CD4-positive, alpha-beta T cell (primary cell): ENCODE results near the gene LCN12. TPM values are rescaled to one million over a fixed set of nuclear protein-coding genes. Genes with fewer than 3 reads are reported as not detected.
A peak's percentile ranks its signal among the peaks of the same experiment; 100 is the strongest.

Experiments used
- ATAC-seq: fragments of 200-7000 bp; cut with Tn5 transposase; one replicate; pipeline ENCODE4 v1.10.0; 2022; ENCODE audit warnings: mild to moderate bottlenecking; ENCODE audit not compliant: poor library complexity
- CTCF ChIA-PET: fragments of 350-600 bp; sonication (Branson Sonifier 250); formaldehyde crosslinking; loops from one replicate; lab custom pipeline; 2021; ENCODE audit warnings: antibody characterized with exemption, inconsistent platforms; lab: Charles Lee
- POLR2A ChIA-PET: fragments of 350-600 bp; sonication (Branson Sonifier 250); formaldehyde crosslinking; loops from one replicate; lab custom pipeline; 2021; ENCODE audit warnings: antibody characterized with exemption, inconsistent platforms; lab: Charles Lee
- DNase-seq, 14 experiments: peaks; one replicate each; pipeline ENCODE4 v3.0.0-alpha.2; 2013 to 2020; ENCODE audit warnings: mixed read lengths in 2 of 14
- H3K27ac ChIP-seq, 2 donors: one replicate each; pipeline versions ENCODE4 v1.5.1 to v1.7.0; 2013; ENCODE audit warnings: low read length in 2 of 2, low read depth in 1 of 2, mild to moderate bottlenecking in 1 of 2
- H3K27me3 ChIP-seq, 2 experiments: 1 replicate in 1 of 2; 2 replicates in 1 of 2; pipeline versions ENCODE4 v1.6.1 to v1.7.0; 2013; ENCODE audit warnings: low read length in 2 of 2, control low read depth in 1 of 2, mild to moderate bottlenecking in 1 of 2, moderate library complexity in 1 of 2; ENCODE audit not compliant: insufficient read depth in 2 of 2, control insufficient read depth in 1 of 2
- H3K36me3 ChIP-seq: one replicate; pipeline ENCODE4 v1.6.1; 2013; ENCODE audit warnings: low read length, control low read depth; ENCODE audit not compliant: insufficient read depth
- H3K4me1 ChIP-seq: one replicate; pipeline ENCODE4 v1.6.1; 2013; ENCODE audit warnings: low read length, control low read depth; ENCODE audit not compliant: insufficient read depth
- H3K4me3 ChIP-seq: one replicate; pipeline ENCODE4 v1.5.1; 2013; ENCODE audit warnings: mild to moderate bottlenecking, low read length, moderate library complexity
- H3K9me3 ChIP-seq, 2 experiments: 1 replicate in 1 of 2; 2 replicates in 1 of 2; pipeline versions ENCODE4 v1.6.1 to v1.7.0; 2013; ENCODE audit warnings: low read length in 2 of 2, mild to moderate bottlenecking in 2 of 2, control low read depth in 1 of 2, moderate library complexity in 1 of 2; ENCODE audit not compliant: control insufficient read depth in 1 of 2, insufficient read depth in 1 of 2
- H3K27ac Mint-ChIP-seq: one replicate; pipeline ENCODE4 v1.8.0; 2020; ENCODE audit warnings: mixed read lengths
- H3K27me3 Mint-ChIP-seq: one replicate; pipeline ENCODE4 v1.8.0; 2021; ENCODE audit warnings: mixed read lengths
- H3K36me3 Mint-ChIP-seq: one replicate; pipeline ENCODE4 v1.8.0; 2021; ENCODE audit warnings: low read depth, mixed read lengths
- H3K4me1 Mint-ChIP-seq: one replicate; pipeline ENCODE4 v1.8.0; 2021; ENCODE audit warnings: low read depth, mixed read lengths
- H3K4me3 Mint-ChIP-seq: one replicate; pipeline ENCODE4 v1.8.0; 2020; ENCODE audit warnings: mild to moderate bottlenecking, mixed read lengths
- H3K9me3 Mint-ChIP-seq: one replicate; pipeline ENCODE4 v1.8.0; 2020; ENCODE audit warnings: mixed read lengths
- CTCF ChIP-seq: fragments of 200-600 bp; IDR thresholded peaks from one replicate; pipeline ENCODE4 v1.8.0; 2022; ENCODE audit warnings: antibody characterized with exemption, mild to moderate bottlenecking
- intact Hi-C, 2 experiments: fragments of 100-400 bp; cut with DNase I in 1 of 2; cut with micrococcal nuclease in 1 of 2; formaldehyde crosslinking; loops; one replicate each; pipeline versions ENCODE4 v1.15.1 to v1.9.0; 2023 to 2025; cut with DNase I, micrococcal nuclease
- total RNA-seq, 174 experiments: library from RNA in 2 of 174; stranded (reverse) in 2 of 174; gene quantifications; one replicate each; pipeline ENCODE4 v1.2.3 and lab custom pipeline; 2021 to 2026

The LCN12 gene
- total RNA-seq, 2 experiments from 2014 or later, result 1.3 to 1.5 TPM

GRCh38 chr9:136995362-136995761, 43.3 kb downstream of the LCN12 start:
- H3K4me1 ChIP-seq, result peaks cover 82% of the 10 kb centered on the region
- peaks cover 0 to 4% of the 10 kb centered on the region in 2 experiments for H3K27me3 ChIP-seq
- DNase-seq (no peak), ATAC-seq (no peak)
- no peak overlapping the region for H3K27ac ChIP-seq
- H3K4me1 Mint-ChIP-seq, result peaks cover 50% of the 10 kb centered on the region
- no peak overlapping the region for H3K4me3 Mint-ChIP-seq
- H3K9me3 Mint-ChIP-seq, result no peaks in the 10 kb centered on the region
- peaks cover 10% of the 10 kb centered on the region for H3K36me3 ChIP-seq
- H3K36me3 Mint-ChIP-seq, result peaks cover 8% of the 10 kb centered on the region
- CTCF ChIA-PET, result interaction anchor here (1.4 to 1.8 kb wide), 3 partner anchors 40 to 153 kb away, joined by 3 to 9 read pairs (median 6); partner anchors contain the start of genes AJM1 and FBXW5
- intact Hi-C loops, result no loop called here
- H3K27ac Mint-ChIP-seq, result no peak overlapping the region
- H3K9me3 ChIP-seq, result no peaks in the 10 kb centered on the region
- peaks cover 10% of the 10 kb centered on the region for H3K27me3 Mint-ChIP-seq
- POLR2A ChIA-PET, result interaction anchor here (1.1 to 1.3 kb wide), 2 partner anchors 51 to 203 kb away, joined by 3 to 4 read pairs; partner anchors contain the start of gene FBXW5
- no peak for TF ChIP-seq CTCF
- H3K4me3 ChIP-seq, result no peak overlapping the region

- Mint-ChIP-seq H3K27me3 (peaks cover 10% of the 10 kb centered on the region), H3K4me1 (peaks cover 50% of the 10 kb centered on the region), H3K9me3 (no peaks in the 10 kb centered on the region), H3K27ac (peak overlapping the region; percentile 71), H3K4me3 (peak overlapping the region; percentile 62), H3K36me3 (peaks cover 8% of the 10 kb centered on the region)
- DNase-seq (no peak), ATAC-seq (no peak)
- peak overlapping the region; percentile 41 for H3K4me3 ChIP-seq
- no peak for TF ChIP-seq CTCF
- ChIA-PET CTCF (interaction anchor here (1.1 to 1.8 kb wide), 4 partner anchors 33 to 154 kb away, joined by 3 to 9 read pairs (median 6); partner anchors contain the start of genes AJM1 and FBXW5), POLR2A (interaction anchor here (1.0 to 1.3 kb wide), 4 partner anchors 33 to 203 kb away, joined by 3 to 4 read pairs (median 4); partner anchors contain the start of gene FBXW5)
- intact Hi-C loops, result no loop called here
- peaks cover 10% of the 10 kb centered on the region for H3K36me3 ChIP-seq
- H3K4me1 ChIP-seq, result peaks cover 87% of the 10 kb centered on the region
- peaks cover 0 to 4% of the 10 kb centered on the region in 2 experiments for H3K27me3 ChIP-seq
- no peaks in the 10 kb centered on the region for H3K9me3 ChIP-seq
- no peak overlapping the region for H3K27ac ChIP-seq
Measured at GRCh38 chr9:136995772-136996311, 43.8 kb downstream of the LCN12 start.

DNA sequence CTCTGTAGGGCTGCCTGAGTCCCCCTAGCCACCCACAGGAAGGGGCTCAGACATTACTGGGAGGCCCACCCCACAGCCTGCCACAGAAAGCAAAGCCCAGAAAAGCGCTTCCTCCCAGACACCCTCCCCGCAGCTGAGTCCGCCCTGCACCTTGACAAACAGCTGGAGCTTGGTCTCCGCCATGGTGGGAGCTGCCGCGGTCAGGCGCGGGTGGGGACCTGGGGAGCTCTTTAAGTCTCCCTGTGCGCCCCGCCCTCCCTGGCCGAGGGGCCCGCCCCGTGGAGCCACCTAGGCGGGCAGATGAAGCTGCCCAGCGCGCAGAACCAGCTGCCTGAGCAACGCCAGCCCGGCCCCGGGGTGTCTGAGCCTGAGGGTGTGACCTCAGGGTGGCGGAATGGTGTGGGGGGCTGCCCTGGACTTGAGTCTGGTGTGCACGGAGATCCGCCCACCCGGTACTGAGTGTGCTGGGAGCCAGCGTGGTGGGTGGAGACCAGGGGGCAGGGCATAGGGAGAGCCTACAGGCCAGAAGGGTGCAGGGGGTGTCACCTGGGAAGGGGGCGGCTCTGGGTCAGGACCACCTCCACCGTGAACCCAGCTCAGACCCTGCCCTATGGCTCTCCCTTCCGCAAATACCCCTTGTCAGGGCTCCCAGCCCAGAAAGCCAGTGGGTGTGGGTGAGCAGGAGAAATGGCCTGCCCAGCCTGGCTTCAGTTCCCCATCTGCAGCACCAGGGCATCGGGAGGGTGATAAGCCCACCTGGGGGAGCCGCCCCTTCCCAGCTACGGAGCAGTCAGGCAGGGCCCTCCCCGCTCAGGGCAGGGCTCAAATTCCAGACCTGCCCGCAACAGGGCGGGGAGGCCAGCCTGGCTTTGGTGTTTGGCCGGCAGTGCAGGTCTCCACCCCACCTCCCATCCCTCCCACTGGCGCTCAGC, 44.6 kb downstream of the LCN12 start, which contains the start of gene CLIC3:
TSS of gene CLIC3 (minus strand) at position 208 of the 932 bp plus-strand sequence. CDS start at position 183, 25 bp downstream.
- peak within 1 kb of the TSS in 1 of 2 donors; percentile 40 for H3K27ac ChIP-seq
- ATAC-seq, result peak; percentile 14
- Mint-ChIP-seq H3K4me1 (peaks cover 43% of the 10 kb centered on the region), H3K36me3 (peaks cover 8% of the 10 kb centered on the region), H3K9me3 (no peaks in the 10 kb centered on the region), H3K27ac (peak within 1 kb of the TSS; percentile 87), H3K4me3 (peak within 1 kb of the TSS; percentile 62), H3K27me3 (peaks cover 10% of the 10 kb centered on the region)
- peak within 1 kb of the TSS; percentile 41 for H3K4me3 ChIP-seq
- peaks cover 0 to 4% of the 10 kb centered on the region in 2 experiments for H3K27me3 ChIP-seq
- H3K36me3 ChIP-seq, result peaks cover 10% of the 10 kb centered on the region
- H3K4me1 ChIP-seq, result peaks cover 83% of the 10 kb centered on the region
- peak; percentile 19 to 83 (median 56) for DNase-seq
- CTCF ChIA-PET, result interaction anchor here (1.1 to 1.8 kb wide), 4 partner anchors 32 to 155 kb away, joined by 3 to 9 read pairs (median 6); partner anchors contain the start of genes AJM1 and FBXW5
- H3K9me3 ChIP-seq, result no peaks in the 10 kb centered on the region
- POLR2A ChIA-PET, result interaction anchor here (0.8 to 1.3 kb wide), 6 partner anchors 31 to 244 kb away, joined by 3 to 4 read pairs (median 3); partner anchors contain the start of genes FBXW5 and TUBB4B
- TF ChIP-seq CTCF, result no peak
- intact Hi-C loops, result no loop called here
